Psoas muscle (tissue), 8 donors: Measurements from ENCODE around the gene RNF175. TPM values are rescaled to one million over a fixed set of nuclear protein-coding genes. Genes with fewer than 3 reads are reported as not detected.

Experiments
- ATAC-seq, 4 donors: fragments of 200-7000 bp; cut with Tn5 transposase; one replicate each; pipeline ENCODE4 v1.9.1; 2020; ENCODE audit warnings: moderate library complexity in 3 of 4, mild to moderate bottlenecking in 2 of 4
- DNase-seq, 2 donors: peaks; one replicate each; pipeline ENCODE4 v3.0.0-alpha.2; 2020
- H3K27ac ChIP-seq: fragments of 200-600 bp; one replicate; pipeline ENCODE4 v1.8.0; 2022
- H3K27me3 ChIP-seq, 3 donors: fragments of 200-600 bp in 1 of 3; one replicate each; pipeline versions ENCODE4 v1.6.1 to v1.8.0; 2013 to 2022; ENCODE audit warnings: low read length in 2 of 3, mild to moderate bottlenecking in 2 of 3, moderate library complexity in 1 of 3; ENCODE audit not compliant: insufficient read depth in 3 of 3
- H3K36me3 ChIP-seq, 2 donors: fragments of 200-600 bp in 1 of 2; one replicate each; pipeline versions ENCODE4 v1.6.1 to v1.8.0; 2013 to 2022; ENCODE audit warnings: low read depth in 1 of 2, mild to moderate bottlenecking in 1 of 2, moderate library complexity in 1 of 2; ENCODE audit not compliant: insufficient read depth in 1 of 2
- H3K4me1 ChIP-seq: fragments of 200-600 bp; one replicate; pipeline ENCODE4 v1.8.0; 2022
- H3K4me3 ChIP-seq: fragments of 200-600 bp; one replicate; pipeline ENCODE4 v1.8.0; 2022; ENCODE audit warnings: mild to moderate bottlenecking
- H3K9me3 ChIP-seq: fragments of 200-600 bp; one replicate; pipeline ENCODE4 v1.8.0; 2022
- WGBS, 3 donors: extraction: QIAGEN DNeasy Blood & Tissue Kit; methylation state at CpG; one replicate each; pipeline versions ENCODE4 v1.1.6 to v1.1.7; 2013; 5-methylcytosine and 5-hydroxymethylcytosine counted together
- intact Hi-C, 2 donors: fragments of 100-400 bp; cut with DNase I; formaldehyde crosslinking; loops; one replicate each; pipeline versions ENCODE4 v1.11.0 to v1.14.2; 2022
- polyA plus RNA-seq, 3 donors: library from polyadenylated mRNA; stranded (reverse); fragments of 200-250 nt; gene quantifications; one replicate each; pipeline ENCODE4 v1.2.3, GENCODE V29; 2013
- total RNA-seq, 4 donors: library from RNA; stranded (reverse); fragmentation: NEBNext Ultra II Directional in 2 of 4; extraction: Animal tissue kit (Norgen Biotek cat#: 25700) in 2 of 4; gene quantifications; one replicate each; pipeline versions ENCODE4 v1.2.1 to v1.2.4, GENCODE V29; 2021 to 2023
- TF ChIP-seq, protein P1 (sequence below): fragments of 200-600 bp; IDR thresholded peaks from one replicate; pipeline ENCODE4 v1.8.0; 2022; ENCODE audit warnings: antibody characterized with exemption
- donor health status: healthy with polysubstance abuse.
- donor health status: DM: no; HTN: no; CAD: no; lungs with moderate emphysema.
- donor health status: Bipolar disorder and iron deficiency.
- donor health status: healthy.
- donor health status: DM: yes; HTN: yes; CAD: no.
- donor health status: DM: no; HTN: no; CAD: no.
- donor health status: DM: no; HTN: no; CAD: no.
- donor health status: DM: yes; HTN: yes; CAD: no.

The RNF175 gene
- total and polyA plus RNA-seq, 7 donors, result 0.05 to 0.07 TPM; not detected in 5

DNA sequence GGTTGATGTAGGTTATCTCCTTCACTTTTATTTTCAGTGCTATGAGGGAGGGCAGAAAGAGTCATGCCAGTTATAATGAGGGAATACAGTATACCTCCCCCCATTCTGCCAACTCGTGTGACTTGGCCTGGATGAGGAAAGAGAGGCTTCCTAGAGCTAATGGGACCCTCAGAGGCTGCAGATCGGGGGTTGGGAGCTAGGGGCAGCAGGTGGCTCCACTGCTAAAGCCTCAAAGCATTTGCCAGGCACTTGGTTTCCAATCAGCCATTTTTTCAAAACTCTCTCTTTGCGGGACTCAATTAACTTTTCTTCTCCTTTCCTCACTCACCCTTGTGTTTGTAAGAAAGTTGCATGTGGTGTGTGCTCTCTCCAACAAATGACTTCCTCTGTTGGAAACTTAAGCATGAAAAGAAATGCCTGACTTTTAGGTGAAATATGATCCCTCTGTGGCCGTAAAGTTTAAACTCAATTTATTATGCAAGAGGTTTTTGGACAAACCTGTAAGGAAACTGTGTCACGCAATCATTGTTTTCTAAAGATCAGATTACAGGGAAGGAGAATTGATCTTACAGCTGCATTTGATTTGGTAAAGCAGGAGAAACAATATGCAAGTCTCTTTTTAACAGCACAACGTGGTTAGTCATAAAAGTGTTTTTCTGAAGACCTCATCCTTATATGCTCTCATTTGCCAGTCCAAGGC is 22.0 kb upstream of the RNF175 start:
- Histone ChIP-seq H3K36me3 (no peaks in the 10 kb centered on the region), H3K27me3 (peaks cover 0 to 4% (median 2%) of the 10 kb centered on the region in 3 donors), H3K9me3 (no peaks in the 10 kb centered on the region), H3K4me3 (no peak overlapping the region), H3K27ac (no peak overlapping the region), H3K4me1 (no peaks in the 10 kb centered on the region)
- intact Hi-C loops, result loop anchor here in 1 of 2 donors (10.0 kb wide), 1 partner anchor 533 kb away; no protein-coding TSS in a partner anchor
- no peak for ATAC-seq
- no peak for DNase-seq
- WGBS, 3 donors, result 16 to 20% (median 18%) methylated on average over 6 of the region's 6 CpGs
- TF ChIP-seq, protein P1, sequence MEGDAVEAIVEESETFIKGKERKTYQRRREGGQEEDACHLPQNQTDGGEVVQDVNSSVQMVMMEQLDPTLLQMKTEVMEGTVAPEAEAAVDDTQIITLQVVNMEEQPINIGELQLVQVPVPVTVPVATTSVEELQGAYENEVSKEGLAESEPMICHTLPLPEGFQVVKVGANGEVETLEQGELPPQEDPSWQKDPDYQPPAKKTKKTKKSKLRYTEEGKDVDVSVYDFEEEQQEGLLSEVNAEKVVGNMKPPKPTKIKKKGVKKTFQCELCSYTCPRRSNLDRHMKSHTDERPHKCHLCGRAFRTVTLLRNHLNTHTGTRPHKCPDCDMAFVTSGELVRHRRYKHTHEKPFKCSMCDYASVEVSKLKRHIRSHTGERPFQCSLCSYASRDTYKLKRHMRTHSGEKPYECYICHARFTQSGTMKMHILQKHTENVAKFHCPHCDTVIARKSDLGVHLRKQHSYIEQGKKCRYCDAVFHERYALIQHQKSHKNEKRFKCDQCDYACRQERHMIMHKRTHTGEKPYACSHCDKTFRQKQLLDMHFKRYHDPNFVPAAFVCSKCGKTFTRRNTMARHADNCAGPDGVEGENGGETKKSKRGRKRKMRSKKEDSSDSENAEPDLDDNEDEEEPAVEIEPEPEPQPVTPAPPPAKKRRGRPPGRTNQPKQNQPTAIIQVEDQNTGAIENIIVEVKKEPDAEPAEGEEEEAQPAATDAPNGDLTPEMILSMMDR, result no peak

DNA sequence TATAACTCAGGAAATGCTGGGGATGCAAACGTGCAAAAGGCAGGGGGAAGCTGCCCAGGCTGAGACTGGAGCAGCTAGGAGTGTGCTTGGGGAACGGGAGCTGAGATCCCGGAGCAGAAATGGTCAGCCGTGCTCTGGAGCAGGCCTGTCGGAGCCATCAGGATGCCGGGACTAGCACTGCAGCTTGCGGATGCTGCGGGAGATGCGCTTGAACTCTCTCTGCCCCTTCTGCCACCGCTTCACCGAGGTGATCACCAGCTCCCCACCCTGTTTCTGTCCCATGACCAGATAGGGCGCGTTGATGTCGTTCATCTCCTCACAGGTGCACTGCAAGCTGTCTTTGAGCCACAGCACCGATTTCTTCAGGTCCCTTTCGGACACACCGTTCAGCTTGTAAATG is 21.5 kb upstream of the RNF175 start:
- ATAC-seq (no peak), DNase-seq (no peak)
- Histone ChIP-seq H3K27me3 (peaks cover 0 to 3% (median 2%) of the 10 kb centered on the region in 3 donors), H3K4me1 (no peaks in the 10 kb centered on the region), H3K27ac (no peak overlapping the region), H3K4me3 (no peak overlapping the region), H3K9me3 (no peaks in the 10 kb centered on the region), H3K36me3 (no peaks in the 10 kb centered on the region)
- TF ChIP-seq, protein P1, result no peak
- intact Hi-C loops, result loop anchor here in 1 of 2 donors (10.0 kb wide), 1 partner anchor 534 kb away; no protein-coding TSS in a partner anchor
- 81 to 84% (median 82%) methylated on average over 17 of the region's 17 CpGs for WGBS, 3 donors

DNA sequence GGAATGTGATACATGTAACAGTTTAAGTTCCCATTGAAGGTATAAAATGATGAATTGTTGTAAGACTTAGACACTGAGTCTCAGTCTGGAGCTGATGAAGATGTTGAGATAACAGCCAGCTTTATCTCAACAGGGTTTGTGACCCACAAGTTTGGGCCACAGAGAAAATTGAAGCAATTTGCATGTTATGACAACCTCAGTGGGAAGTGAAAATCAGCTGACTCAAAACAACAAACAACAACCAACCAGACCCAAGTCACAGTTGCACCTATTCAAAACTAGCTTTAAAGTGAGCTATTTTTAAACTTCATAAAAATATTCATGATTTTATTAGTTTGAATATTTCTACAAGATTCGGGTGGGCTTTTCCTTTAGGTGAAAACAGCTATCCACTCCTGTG is 21.1 kb upstream of the RNF175 start:
- TF ChIP-seq, protein P1, result no peak
- no peaks in the 10 kb centered on the region for H3K9me3 ChIP-seq
- no peak overlapping the region for H3K27ac ChIP-seq
- intact Hi-C loops, result loop anchor here in 1 of 2 donors (10.0 kb wide), 1 partner anchor 534 kb away; no protein-coding TSS in a partner anchor
- H3K4me3 ChIP-seq, result no peak overlapping the region
- no peaks in the 10 kb centered on the region for H3K4me1 ChIP-seq
- no peaks in the 10 kb centered on the region for H3K36me3 ChIP-seq
- H3K27me3 ChIP-seq, result peaks cover 0 to 2% (median 0%) of the 10 kb centered on the region in 3 donors
- no peak for DNase-seq
- ATAC-seq, result no peak
- 74 to 88% (median 77%) methylated on average over 1 of the region's 1 CpG for WGBS, 3 donors

DNA sequence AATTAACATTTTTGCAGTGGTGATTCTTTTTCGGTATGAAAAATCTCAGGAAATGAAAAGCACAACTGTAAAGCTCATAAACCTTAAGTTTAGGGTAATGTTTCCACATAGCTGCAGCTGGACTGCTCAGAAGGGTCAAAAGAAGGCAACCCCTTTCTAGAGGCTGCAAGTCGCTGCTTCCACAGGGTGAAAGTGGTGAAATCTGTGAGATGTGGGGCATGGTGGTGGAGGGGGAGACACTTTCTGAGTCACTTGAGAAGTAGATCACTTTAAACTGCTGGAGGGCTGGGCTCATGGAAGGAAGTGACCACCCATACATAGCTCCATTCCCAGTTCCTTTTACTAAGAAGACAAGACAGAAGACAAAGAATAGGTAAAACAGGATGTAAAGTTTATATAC is 20.4 kb upstream of the RNF175 start:
- ATAC-seq, result no peak

More for the DNA sequence above, 20.4 kb upstream of the RNF175 start:
- Histone ChIP-seq H3K4me1 (no peaks in the 10 kb centered on the region), H3K4me3 (no peak overlapping the region), H3K27me3 (peaks cover 0 to 2% (median 0%) of the 10 kb centered on the region in 3 donors), H3K9me3 (no peaks in the 10 kb centered on the region), H3K27ac (no peak overlapping the region), H3K36me3 (no peaks in the 10 kb centered on the region)
- DNase-seq, result no peak
- intact Hi-C loops, result loop anchor here in 1 of 2 donors (10.0 kb wide), 1 partner anchor 535 kb away; no protein-coding TSS in a partner anchor
- TF ChIP-seq, protein P1, result no peak
- 22 to 35% (median 25%) methylated on average over 2 of the region's 2 CpGs for WGBS, 3 donors
